Non-pigmented ciliary epithelial cell (primary cell): Measurements from ENCODE around the gene AKAP8.
"Not testable (repeated sequence)": the region's sequence is repeated elsewhere in the genome, so short reads cannot be mapped to it uniquely, and the experiment has no call there.

Source experiments
- DNase-seq: peaks from one replicate; pipeline ENCODE4 v3.0.0-alpha.2; 2010; ENCODE audit warnings: low read depth

Gene AKAP8

DNA sequence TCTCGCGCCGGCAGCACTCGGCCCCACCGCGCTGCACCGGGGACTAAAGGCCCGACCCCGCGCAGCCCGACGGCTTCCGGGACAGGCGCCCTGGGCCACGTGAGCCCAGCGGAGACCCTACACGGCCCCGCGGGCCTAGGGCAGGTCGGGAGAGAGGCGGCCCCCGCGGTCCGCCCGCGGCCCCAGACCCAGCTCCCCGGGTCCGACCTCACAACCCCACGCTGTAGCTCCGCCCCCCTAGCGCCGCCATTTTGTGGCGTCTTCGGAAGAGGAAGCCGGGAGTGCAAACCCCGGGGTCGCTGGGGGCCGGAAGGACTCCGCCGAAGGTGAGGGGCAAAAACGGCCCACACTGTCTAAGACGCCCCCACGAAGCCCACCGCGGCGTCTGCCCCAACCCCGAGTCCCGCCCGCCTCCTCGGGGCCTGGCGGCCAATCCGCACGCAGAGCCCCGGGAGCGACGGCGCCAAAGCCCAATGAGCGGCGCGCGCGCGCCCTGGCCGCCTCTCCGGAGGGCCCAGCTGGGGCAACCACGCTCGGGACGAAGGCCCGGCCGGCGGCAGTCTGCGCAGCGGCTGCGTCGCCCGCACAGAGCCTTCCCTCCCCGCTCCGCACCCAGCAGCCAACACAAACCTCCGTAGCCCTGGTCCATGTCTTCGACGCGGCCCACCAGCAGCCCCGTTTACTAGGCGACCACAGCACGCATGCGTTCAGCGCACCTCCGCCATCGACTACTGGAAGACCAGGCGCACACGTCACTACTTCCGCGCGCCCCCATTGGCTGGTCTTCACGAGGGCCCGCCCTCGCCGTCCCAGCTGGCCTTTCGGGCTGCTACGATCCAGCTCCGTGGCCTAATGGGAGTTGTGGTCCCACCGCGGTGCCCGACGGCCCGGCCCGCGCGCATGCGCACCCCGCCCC lies at the start of gene AKAP8:
AKAP8 (minus strand) TSS at position 705 of the 916 bp plus-strand sequence; CDS start at position 649, 56 bp downstream.
- peak; percentile 89 for DNase-seq

DNA sequence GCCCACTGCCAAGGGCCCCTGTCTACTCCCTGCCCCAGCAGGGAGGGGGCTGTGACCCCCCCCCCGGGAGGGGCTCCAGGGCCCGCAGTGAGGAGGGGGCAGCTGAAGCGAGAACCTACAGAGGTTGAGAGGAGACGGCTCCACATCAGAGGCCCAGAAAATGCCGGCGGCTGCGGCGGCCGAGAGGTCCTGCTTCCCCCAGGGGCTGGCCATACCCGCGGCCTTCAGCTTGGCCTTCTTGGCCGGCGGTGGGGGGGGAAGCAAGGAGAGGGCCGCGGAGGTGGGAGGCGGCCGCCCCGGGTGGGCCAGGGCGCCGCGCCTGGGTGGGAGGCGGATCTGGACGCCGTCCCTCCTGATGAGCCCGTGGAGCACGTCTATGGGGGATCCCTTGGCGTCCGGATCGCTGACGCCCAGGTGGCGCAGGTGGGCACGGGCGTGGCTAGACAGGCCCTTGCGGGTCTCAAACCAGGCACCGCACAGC lies 48.4 kb upstream of the AKAP8 start:
- no peak for DNase-seq

DNA sequence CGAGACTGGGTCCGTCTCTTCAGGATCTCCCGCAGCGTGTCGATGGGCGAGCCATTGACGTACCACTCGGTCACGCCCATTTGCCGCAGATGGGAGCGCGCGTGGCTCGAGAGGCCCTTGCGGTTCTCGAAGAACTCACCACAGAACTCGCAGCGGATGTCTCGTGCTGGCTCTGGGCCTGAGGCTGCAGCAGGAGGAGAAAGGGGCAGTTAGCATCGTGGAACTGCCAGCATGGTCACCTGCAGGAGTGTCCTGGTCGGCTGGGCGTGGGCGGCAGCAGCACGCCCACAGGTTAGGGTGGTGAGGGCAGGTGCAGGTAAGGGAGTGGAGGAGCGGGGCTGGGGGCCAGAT lies 47.7 kb upstream of the AKAP8 start:
- DNase-seq, result no peak

DNA sequence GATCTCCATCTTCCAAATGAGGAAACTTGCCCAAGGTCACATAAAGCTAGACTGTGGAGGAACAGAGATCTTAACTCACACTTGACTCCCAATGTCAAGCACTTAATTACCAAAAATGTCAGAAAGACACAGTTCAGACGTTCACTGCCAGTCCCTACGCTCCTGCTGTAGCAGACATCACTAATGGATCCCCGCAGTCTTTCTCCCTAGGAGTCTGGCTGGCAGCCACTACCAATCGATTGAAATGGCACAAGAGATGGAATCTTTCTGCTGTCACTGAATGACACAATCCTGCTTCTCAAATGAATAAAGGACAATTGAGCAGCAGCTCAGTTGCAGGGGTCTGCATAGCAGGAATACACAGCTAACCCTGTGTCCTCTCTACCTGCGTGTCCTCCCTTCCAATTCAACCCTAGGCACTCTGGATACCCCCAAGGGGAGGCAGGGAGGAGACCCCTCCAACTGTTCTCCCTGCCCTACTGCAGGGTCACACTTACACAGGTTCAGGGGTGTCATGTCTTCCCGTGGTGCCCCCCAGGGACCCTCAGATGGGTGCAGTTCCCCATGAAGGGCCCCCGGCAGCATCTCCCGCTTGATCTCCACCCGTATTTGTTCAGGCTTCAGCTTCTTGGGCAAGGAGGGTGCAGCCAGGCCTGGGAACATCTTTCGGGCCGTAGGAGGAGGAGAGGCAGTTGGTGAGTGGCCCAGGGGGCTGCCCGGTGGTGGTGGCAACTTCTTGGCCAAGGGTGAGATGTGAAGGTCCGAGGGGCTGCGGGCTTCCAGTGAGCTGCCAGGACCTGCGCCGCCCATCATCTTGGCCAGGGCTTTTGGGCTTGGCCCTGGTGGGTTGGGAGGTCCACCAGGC lies 47.1 kb upstream of the AKAP8 start:
- no peak for DNase-seq

DNA sequence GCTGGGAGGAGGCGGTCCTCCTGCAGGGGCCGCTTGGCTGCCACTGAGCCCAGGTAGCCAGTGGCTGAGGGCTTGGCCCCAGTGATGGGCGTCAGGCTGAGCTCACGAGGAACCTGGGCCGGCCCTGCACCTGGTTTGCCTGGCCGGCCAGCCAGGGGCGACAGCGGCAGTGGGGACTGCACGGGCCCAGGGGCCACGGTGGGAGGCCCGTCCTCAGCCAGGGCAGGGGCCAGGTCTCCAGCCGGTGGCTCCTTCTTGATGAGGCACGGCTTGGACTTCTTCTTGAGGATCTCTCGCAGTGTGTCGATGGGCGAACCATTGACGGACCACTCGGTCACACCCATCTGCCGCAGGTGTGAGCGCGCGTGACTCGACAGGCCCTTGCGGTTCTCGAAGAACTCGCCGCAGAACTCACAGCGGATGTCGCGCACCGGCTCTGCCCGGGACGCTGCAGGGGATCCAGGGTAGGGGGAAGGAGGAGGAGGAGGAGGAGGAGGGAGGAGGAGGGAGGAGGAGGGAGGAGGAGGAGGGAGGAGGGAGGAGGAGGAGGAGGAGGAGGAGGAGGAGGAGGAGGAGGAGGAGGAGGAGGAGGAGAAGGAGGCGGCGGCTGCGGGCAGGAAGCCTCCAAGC lies 45.8 kb upstream of the AKAP8 start:
- DNase-seq, result no peak

DNA sequence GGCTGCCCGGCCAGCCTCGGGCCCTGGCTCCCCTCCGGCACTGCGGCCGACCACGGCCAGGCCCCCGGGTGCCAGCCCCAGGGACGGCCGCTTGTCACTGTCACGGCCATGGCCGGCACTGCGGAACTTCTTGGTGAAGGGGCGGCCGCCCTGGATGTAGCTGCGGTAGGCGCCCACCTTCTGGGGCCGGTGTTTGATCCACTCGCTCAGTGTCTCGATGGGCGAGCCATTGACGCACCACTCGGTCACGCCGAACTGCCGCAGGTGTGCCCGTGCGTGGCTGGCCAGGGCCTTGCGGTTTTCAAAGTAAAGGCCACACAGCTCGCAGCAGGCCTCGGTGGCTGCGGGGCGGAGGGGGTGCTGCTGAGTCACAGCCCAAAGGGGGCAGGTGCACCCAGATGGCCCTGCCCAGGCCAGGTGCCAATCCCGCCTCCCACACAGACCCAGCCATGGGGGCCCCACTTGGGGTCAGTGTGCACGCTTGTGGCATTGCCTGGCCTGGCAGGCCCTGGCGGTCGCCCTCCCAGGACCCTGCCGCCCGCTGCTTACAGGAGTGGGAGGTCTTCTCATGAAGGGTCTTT lies 45.2 kb upstream of the AKAP8 start:
- DNase-seq, result no peak

DNA sequence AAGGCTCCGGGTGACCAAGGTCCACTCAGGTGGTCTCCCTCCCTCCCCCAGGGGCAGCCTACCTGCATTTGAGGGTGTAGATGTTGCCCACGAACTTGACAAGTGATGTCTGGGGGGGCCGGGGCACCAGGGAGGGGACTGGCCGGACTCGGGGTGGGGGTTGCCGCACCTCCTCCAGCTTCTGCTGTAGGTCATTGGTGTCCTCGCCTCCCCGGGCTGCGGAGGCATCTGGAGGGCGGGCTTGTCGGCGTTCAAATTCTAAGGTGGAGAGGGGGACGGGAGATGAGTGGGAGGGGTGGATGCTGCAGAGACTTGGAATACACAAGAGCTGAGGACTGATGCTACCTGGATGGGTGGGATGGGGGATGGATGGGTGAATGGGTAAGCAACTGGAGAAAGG lies 44.5 kb upstream of the AKAP8 start:
- no peak for DNase-seq

DNA sequence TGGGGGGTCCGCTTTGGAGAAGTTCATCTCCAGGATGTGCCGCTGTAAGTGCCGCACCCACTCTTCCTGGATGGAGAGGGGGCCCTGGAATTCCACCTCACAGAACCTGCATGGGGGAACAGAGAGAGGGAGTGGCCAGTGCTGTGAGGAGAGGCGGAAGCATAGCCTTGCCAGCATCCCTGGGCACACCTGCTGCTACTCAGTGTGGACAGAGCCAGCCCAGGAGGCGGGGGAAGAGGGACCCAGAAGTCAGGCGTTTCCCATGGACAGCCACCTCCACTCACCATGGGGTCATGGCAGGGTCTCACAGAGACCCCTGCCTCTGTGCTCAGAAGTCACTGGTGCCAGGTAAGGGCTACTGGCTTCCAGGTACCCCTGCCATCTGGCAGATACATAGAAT lies 43.5 kb upstream of the AKAP8 start:
- no peak for DNase-seq

DNA sequence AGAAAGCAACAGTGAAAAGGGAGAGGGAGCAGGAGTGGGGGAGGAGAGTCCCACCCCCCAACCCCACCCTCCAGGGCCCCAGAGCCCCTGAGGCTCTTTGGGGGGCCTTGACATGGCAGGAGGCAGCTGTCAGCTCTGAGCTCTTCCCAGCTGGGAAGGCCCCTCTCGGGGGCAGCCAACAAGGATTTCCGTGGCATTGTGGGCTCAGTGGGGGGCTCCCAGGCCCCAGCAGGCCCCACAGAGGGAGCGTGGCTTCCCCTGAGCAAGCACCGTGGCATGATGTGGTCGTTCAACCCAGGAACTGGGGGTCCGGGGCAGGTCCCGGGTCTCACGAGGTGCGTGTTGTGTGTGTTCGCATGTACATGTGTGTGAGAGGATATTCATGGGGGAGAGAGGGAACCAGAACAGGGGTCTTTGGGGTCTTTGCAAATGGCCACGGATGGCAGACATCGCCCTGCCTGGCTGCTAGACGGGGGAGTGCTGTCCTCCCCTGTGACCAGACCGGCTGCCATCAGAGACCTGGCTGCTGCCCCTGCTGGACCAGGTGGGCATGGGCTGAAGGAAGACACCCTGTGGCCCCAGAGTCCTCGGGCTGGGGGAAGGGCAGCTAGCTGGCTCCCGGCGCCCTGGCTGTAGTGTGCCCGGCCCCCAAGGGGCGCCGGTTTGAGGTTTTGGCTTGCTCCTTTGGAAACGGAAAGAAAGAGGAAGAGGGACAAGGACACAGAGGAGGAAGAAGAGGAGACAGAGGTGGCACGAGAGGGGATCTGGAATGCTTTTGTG lies 42.9 kb upstream of the AKAP8 start:
- DNase-seq, result no peak

DNA sequence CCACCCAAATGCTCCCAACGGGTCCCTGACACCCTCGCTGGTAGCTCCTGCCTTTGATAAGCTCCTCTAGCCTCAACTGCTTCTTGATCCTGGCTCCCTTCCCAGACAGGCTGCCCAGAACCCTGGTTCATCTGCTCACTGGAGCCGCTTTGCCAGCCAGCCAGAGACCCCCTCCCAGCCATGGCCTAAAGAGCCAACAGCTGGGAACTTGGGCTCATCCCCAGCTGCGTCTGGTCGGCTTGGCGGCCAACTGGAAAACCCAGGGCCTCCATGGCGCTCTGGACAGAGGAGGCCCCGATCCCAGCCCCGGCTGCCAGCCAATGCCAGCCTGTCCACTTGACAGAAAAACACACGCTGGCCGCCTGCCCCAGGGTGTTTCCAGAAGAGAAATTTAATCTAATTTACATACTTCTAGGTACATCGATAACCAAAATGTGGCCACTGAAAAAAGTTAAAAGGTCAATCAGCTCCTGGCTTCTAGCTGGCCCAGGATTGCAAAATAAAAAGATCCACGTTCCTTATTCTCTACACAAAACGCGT lies 42.2 kb upstream of the AKAP8 start:
- DNase-seq, result no peak

DNA sequence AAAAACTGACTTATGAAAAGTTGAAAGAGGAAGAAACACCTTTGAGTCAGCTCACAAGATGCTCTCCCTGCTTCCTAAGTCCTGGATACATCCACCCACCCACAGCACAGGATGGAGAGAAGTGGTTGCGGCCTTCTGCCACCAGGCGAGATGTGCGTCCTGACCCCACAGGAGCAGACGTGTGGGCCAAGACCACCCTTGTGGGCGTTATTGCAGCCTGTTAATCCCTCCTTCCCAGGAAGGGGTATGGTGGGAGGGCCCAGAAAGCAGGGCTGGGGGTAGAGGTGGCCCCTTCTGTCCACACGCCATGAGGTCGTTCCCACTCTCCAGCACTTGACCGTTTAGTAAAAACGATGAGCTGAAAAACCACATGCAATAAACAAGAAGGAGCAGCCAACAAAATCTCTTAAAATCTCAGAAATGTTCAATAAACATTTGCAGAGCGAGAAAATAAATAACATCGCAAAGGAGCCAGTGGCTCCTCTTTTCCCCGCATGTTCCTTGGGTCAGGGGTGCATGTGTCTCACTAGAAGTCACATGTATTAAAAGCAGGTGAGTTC lies 41.6 kb upstream of the AKAP8 start:
- no peak for DNase-seq

DNA sequence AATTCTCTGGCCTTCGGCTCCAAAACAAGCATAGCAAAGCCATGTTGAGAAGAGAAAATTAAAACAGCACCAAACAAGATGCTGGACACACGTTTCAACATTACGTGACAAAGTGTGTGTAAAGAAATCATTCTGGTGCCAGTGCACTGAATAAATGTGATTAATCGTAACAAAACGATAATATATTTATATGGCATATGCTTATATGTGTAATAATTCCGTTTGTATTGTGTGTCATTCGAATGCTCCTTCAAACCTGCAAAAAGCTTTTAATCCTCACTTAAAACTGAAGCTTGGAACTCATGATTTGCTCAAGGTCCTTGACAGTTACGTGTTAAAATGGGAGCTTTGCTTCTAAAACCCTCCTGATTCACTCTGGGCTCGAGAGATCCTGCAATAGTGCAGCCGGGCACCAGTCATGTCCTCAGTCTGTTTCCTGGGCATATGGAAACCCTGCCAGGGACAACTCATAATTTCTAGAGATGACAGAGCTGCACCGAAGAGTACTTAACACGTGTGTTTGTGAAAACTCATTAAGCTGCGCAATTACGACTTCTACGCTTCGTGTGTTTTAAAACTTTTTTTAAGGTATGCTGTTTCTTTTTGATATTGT lies 39.9 kb upstream of the AKAP8 start:
- no peak for DNase-seq

DNA sequence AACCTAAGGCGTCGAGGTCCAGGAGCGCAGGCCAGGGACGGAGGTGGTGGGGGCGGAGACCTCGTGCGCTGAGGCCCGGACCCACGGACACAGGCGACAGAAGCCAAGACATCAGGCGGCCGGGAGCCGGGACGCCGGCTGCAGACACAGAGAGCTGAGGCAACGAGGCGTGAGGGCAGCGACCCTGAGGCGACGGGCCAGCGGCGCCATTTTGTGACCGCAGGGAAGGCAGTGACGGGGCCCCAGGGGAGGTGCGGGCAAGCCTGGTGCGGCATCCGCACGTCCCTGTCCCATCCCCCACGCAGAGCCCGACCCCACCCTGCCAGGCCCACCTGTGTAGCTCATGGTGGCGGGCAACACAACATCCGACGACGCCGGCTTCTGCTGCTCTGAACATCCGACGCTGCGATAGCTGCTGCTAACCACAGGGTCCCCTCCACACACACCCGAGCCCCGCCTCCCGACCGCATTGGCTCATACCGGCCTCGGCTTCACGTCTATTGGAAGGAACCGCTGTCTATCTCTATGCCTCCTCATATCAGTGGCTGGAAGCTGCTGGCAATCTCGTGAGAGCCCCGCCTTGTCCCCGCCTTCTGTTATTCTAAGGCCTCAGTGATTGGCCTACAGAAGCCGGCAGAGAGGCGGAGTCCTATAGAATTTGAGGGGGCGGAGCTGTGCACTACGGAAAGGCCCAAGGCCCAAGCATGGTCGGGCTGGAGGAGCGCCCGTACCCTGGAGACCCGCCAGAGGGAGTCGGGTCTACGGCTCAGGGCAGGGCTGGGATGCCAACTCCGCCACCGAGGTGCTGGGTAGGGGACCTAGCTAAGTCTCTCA lies 39.2 kb upstream of the AKAP8 start, which contains the start of gene AKAP8L:
AKAP8L (minus strand) TSS at position 410 of the 834 bp plus-strand sequence; CDS start at position 345, 65 bp downstream.
- DNase-seq, result peak; percentile 99

DNA sequence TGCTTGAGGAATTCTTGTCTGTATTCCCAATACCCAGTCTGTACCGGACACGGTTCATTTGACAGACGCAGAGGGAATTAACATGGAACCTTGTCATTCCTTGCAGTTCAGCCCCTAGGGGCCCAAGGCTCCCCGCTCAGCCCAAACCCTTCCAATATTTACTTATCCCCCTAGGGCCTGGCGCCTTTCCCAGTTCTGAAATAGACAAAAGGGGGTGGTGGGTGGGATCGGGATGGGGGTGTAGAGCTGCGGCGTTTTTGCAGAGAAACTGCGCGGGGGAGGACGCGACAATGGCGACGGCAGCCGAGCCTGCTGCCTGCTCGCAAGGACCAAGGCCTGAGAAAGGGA lies 38.6 kb upstream of the AKAP8 start:
- DNase-seq, result no peak

DNA sequence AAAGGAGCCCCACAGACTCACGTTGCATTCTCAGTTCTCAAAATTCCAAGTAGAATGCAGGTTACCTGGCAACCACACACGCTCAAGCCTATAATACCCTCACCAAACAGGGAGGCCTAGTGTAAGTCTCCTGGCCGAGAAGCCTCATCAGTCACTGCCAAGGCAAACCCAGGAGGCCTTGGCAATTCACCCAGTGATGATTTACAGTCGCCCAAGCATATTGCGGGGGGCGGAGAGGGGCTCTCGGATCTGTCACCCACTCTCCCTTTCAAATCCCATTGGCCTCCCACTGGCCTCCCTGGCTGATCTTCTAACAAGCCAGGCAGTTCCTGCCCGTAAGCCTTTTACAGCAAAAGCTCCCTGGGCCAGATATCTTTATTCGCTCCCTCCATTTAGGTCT lies 38.1 kb upstream of the AKAP8 start:
- DNase-seq, result no peak

DNA sequence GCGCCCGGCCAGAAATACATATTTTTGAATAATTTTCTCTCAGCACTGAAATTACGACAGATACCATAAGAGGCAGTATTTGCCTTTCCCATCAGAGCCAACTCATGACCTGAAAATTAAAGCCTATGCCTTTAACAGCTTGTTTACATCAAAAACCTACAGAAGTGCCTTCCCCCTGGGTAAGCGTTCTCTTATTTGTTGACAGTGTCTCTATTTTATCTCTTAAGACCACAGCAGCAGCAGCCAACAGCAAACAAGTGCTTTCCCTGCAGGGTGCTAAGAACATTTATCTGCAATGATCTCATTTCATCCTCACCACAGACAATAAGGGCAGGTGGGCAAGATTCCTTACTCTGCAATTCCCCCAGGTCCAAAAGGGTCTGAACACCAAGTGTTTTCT lies 33.2 kb upstream of the AKAP8 start:
- DNase-seq, result no peak

DNA sequence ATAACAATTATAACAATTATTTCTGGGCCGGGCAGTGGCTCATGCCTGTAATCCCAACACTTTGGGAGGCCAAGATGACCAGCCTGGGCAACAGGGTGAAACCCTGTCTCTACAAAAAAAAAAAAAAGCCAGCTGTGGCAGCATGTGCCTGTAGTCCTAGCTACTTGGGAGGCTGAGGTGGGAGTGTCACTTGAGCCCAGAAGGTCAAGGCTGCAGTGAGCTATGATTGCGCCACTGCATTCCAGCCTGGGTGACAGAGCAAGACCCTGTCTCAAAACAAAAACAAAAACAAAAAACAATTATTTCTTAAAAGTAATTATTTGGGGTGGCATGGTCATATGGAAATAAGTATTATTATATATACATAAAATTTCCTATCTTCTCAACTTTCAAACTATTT lies 31.8 kb upstream of the AKAP8 start:
- not testable (repeated sequence) for DNase-seq

DNA sequence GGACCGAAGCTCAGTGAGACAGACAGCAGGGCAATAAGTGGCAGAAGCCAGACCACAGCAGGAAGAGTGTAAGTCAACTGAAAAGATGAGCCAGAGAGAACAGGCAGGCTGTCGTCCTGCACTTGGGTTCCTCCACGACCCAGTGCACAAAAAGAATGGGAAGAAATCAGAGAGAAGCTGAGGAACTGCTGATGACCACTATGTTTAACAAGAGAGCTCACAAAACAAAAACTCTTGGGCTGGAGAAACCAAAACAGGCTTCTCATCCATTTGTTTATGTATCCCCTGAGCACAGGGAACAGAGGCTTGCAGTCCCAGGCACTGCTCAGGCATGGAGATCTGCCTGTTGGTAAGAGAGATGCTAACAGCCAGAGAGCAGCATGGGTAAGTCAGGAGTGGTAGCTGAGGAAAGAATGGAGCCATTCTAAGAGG lies 25.2 kb upstream of the AKAP8 start:
- DNase-seq, result no peak

DNA sequence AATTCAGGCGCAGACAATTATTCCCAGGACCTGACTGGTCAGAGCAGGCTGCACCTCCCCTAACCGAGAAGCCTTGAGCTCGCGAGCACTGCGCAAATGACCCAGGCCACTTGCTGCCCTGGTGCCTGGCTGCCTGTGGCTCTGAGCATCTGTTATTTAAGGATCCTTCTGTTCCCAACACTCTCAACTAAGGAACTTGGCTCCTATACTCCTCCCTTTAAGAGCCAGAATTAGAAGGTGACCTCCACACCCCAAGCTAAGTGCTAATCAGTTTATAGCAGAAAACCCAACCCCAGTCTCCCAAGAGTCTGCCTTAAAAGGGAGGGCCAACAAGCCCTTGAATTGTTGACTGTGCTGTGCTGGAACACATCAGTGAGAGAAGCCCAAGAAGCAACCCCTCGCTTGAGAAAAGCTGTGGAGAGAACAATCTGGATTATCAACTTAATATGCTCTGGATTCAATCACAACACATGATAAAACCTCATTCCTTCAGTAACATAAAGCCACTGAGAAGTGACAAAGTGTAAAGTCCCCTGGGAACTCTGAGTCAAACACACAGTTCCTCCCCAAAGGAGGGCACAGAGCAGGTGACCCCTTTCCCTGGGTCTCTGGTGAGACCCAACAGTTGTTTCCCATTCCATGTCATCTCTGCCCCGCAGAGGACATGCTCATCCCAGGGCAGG lies 24.7 kb upstream of the AKAP8 start:
- DNase-seq, result no peak
